Activated CD8-positive, alpha-beta memory T cell treated with anti-CD3 and anti-CD28 coated beads for 24 hours (primary cell): ENCODE data around the gene ABI1.

Experiments
- DNase-seq: peaks from one replicate; pipeline ENCODE4 v3.0.0-alpha.2; 2020

The ABI1 gene

GRCh38 chr10:26711324-26711723 is 149.4 kb downstream of the ABI1 start:
- no peak for DNase-seq

- DNase-seq = no peak
These were observed 153.8 kb downstream of the ABI1 start for GRCh38 chr10:26706936-26707335.

GRCh38 chr10:26706206-26706605 is 154.6 kb downstream of the ABI1 start:
- DNase-seq = no peak

- no peak for DNase-seq
These were observed 156.8 kb downstream of the ABI1 start for GRCh38 chr10:26703974-26704373.

GRCh38 chr10:26703096-26703495 is 157.7 kb downstream of the ABI1 start:
- DNase-seq = no peak

- DNase-seq = no peak
These were observed 159.7 kb downstream of the ABI1 start for GRCh38 chr10:26700884-26701630.

GRCh38 chr10:26699631-26700030 is 161.1 kb downstream of the ABI1 start:
- DNase-seq = no peak

- DNase-seq = no peak
These were observed 161.8 kb downstream of the ABI1 start for GRCh38 chr10:26698909-26699308.

GRCh38 chr10:26697922-26698608 is 162.7 kb downstream of the ABI1 start:
- peak; percentile 63 for DNase-seq

- DNase-seq = peak; percentile 92
These were observed 163.4 kb downstream of the ABI1 start, which contains the start of gene PDSS1 for GRCh38 chr10:26697163-26697921. PDSS1 (plus strand) TSS chr10:26697701; CDS start chr10:26697712, 11 bp downstream.

- DNase-seq = no peak
These were observed 164.0 kb downstream of the ABI1 start for GRCh38 chr10:26696786-26697162.
